MM.1S (cell line): ENCODE data around the gene PRKG1.

ENCODE experiments used
- CTCF ChIP-seq: fragments of 300-600 bp; sonication (generic); IDR thresholded peaks from 2 replicates; pipeline ENCODE4 v1.5.1; 2016; ENCODE audit warnings: antibody characterized with exemption, low read length, mixed read lengths
- EZH2 ChIP-seq: fragments of 300-600 bp; sonication (generic); optimal IDR thresholded peaks from 2 replicates; pipeline ENCODE3; 2017; ENCODE audit warnings: low read depth, mild to moderate bottlenecking, antibody characterized with exemption, low read length, mixed read lengths

GRCh38 chr10:51416494-51416893, 342.2 kb downstream of the PRKG1 start:
- TF ChIP-seq CTCF, result no peak
- no peak for TF ChIP-seq EZH2
